Fibroblast of pulmonary artery (primary cell): ENCODE results near the gene TENM3.

ENCODE experiments used
- DNase-seq: peaks from one replicate; pipeline ENCODE4 v3.0.0-alpha.2; 2010; ENCODE audit warnings: low read depth
- H3K4me3 ChIP-seq: replicated peaks from 2 replicates; pipeline ENCODE4 v1.5.1; 2011; ENCODE audit warnings: low read depth, mild to moderate bottlenecking, control low read depth, low read length, moderate library complexity
- CTCF ChIP-seq: IDR thresholded peaks from 2 replicates; pipeline ENCODE4 v1.5.1; 2011; ENCODE audit warnings: mild to moderate bottlenecking, control low read depth, low read length, inconsistent platforms; ENCODE audit errors: missing control alignments

Gene TENM3

GRCh38 chr4:182842759-182843390 is 599.7 kb downstream of the TENM3 start:
- DNase-seq, result no peak
- no peak overlapping the region for H3K4me3 ChIP-seq
- no peak for TF ChIP-seq CTCF

- no peak for TF ChIP-seq CTCF
- H3K4me3 ChIP-seq, result no peak overlapping the region
- DNase-seq, result no peak
Observed at GRCh38 chr4:182843808-182844325, 600.7 kb downstream of the TENM3 start.

GRCh38 chr4:182845618-182846017 is 602.4 kb downstream of the TENM3 start:
- no peak overlapping the region for H3K4me3 ChIP-seq
- no peak for TF ChIP-seq CTCF
- no peak for DNase-seq

- H3K4me3 ChIP-seq, result no peak overlapping the region
- TF ChIP-seq CTCF, result no peak
- DNase-seq, result no peak
Observed at GRCh38 chr4:182846036-182846435, 602.8 kb downstream of the TENM3 start.

- TF ChIP-seq CTCF, result no peak
- no peak for DNase-seq
Observed at GRCh38 chr4:182847576-182848450, 604.6 kb downstream of the TENM3 start.

GRCh38 chr4:182848685-182849084 is 605.5 kb downstream of the TENM3 start:
- no peak for TF ChIP-seq CTCF

More at GRCh38 chr4:182847576-182848450, 604.6 kb downstream of the TENM3 start:
- H3K4me3 ChIP-seq, result no peak overlapping the region

More at GRCh38 chr4:182848685-182849084, 605.5 kb downstream of the TENM3 start:
- no peak for DNase-seq
- no peak overlapping the region for H3K4me3 ChIP-seq
